Measurements from ENCODE around the gene PROX1.

PROX1 gene

DNA sequence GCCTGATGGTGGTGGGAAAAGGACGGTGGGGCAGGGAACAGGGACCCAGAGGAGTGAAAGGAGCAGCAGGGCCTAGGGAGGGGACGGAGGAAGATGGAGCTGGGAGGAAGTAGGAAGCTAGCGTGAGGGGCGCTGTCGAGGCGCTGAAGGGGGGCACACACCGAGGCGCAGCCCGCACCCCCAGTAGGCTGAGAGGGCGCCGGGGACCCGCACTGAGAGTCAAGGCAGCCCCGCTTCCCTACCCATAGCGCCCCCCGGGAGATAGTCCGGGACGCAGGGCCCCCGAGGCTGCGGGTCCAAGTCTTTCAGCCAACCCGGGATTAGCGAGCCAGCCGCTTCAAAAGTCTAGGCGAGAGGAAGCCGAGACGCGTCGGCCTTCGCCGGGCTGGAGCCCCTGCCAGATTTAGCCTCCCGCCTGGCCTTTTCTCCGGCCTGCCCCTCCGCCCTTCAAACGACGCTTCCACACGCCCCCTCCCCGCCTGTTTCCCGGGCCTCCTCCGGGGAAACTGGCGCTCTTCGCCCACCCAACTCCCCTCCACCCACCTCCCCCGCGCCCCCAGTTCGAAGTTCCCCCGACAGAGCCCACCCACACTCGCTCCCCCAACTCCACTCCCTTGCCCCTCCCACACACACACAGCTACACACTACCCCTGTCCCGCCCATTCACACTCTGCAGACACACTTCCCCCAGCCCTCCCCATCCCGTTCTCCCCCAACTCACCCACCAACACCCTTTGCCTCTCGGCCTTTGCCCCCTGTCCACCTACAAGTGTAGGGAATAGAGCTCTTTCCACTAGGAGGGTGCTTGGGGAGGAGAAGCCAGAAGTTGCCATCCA lies 7.8 kb upstream of the PROX1 start:
- no peak for DNase-seq (ENCODE audit: low spot score)
- no peak for FAIRE-seq

DNA sequence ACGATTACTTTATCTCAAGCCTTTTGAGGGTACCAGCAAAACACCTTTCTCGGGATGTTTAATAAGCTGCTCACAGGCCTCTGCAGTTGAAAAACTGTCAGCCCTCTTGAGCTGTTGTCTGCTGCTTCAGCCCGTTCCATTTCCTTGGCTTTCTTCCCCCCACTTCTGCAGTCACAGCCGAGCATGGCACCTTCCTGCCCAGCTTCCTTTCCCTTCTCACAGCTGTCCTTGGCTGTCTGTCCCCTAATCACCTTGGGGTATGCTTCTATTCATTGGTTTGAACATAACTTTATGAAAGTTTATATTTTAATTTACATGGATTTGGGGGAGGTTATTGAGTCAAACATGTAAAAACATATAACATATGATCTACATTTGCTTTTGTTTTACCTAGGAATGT lies 6.9 kb upstream of the PROX1 start:
- DNase-seq (ENCODE audit: low spot score): no peak
- no peak for FAIRE-seq

DNA sequence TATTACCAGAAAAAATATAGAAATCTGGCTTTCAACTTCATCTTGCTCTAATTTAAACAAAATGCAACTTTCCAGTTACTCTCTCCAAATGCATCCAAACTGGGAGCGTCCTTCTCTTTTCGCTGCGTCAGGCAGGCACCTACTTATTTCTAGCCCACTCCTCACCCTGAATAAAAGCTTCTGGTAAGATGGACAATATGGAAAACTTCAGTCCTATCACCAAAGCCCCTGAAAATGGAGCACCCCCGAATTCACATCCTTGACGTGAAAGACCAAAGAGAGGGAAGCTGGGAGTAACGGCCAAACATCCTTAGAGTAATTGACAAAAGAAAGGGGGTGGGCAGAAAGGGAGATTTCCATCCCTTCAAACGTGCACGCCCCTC lies 5.5 kb upstream of the PROX1 start:
- FAIRE-seq (no peak), DNase-seq (ENCODE audit: low spot score) (no peak)

DNA sequence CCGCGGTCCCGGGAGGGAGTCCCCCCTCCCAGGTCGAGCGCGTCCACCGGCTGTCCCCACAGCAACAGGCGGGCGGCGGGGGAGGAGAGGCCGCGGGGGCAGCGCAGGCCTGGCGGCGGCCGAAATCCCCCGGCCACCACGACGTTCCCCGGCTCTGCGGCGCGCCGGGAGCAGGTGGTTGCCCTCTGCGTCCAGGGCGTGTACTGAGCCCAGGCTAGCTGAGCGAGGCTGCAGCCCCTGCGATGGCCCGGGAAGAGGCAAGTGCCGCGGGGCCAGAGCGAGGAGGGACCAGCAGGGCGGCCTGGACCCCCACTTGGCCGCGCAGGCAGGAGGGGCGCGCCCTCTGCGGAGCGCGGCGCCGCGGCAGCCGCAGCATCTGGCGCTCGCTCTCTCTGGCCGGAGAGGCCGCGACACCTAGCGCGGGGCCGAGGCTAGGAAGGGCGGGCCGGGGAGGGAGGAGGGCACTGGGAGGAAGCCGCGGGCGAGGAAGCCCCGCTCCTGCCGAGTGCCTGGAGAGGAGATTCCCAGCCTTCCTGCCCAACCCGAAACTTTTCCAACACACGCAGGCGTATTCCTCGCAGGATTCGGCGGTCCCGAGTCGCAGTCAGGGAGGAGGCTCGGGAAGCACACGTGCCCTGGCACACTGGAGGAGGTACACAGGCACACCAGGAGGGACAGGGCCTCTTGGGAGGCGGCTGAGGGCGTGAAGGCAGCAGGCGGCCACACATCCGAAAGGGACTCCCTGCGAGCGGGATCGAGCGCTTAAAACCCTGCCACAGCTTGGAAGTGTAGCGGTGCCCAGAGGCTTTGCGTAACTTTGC lies 4.9 kb upstream of the PROX1 start:
- no peak for DNase-seq (ENCODE audit: low spot score)
- no peak for FAIRE-seq

DNA sequence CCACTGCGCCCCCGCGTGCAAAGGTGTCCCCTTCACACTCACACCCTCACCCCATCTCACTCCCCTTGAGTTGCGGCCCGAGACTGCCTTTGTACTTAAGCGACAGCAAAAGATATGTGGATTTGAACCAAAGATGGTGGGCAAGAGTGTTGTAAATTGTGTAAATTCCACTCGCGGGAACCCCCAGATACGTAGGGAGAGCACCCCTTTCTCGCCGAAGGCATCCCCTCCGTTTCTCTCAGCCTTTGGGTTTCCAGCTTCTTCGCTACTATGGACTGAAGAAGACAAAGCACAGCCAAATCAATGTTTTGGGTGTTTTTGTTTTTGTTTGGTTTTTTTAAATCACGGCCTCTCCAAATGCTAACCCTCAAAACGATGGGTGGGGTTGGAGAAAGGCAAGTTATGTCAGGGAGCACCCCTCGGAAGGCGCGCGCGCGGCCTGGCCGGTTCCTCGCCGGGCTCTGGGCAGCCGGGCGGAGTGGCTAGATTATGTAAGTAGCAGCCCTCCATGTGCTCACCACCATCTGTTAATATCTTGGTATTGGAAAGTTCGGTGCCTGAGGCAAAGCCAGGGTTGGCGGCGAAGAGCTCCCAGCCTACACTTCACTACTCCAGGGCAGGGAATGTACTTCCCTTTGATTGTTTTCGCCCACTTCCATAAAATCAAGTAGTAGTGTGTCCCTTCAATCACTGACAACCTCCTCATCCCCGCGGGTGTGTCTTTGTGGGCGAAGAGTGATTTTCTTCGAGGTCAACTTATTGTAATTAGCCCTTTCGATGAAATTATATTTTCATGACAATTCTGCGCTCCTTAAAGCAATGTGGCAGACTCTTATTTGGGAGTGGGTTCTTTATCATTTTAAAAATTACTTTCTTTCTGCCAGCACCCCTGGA lies 4.0 kb upstream of the PROX1 start:
- FAIRE-seq (no peak), DNase-seq (ENCODE audit: low spot score) (no peak)

DNA sequence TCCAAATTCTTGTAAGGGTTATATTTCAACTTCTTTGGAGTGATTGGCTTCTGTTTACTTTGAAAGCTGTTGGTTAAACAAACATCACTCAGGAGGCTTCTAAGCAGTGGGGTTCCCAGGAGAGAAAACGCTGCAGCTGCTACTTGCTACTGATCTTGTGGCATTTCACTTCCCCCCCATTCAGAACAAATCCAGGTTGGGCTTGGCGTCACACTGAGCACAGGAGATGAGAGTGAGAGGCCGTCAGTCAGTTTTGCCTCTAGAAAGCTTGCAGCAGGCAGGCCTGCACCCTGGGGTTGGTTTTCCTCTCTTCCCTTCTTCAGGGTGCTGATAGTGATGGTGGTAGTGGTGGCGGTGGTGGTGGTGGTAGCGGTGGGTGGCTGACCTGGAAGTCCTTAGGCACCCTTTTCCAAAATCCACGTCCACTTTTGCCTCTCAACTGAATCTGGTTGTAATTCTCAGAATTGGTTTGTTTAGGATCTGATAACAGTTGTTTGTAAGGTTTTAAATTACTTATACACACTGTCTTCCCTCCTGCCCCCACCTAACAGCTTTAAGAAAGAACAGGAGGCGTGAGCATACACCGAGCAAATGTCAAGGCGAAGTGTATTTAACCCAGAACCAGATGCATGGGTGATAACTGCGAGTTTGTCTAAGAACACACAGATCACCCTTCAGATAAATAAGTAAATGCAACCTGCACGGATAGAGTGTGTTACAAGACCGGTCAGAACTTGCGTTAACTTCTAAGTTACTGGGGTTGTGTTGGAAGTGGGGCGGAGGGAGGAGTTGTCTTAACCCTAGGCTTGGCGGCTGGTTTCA lies 3.2 kb upstream of the PROX1 start:
- DNase-seq (ENCODE audit: low spot score): no peak
- FAIRE-seq: no peak

DNA sequence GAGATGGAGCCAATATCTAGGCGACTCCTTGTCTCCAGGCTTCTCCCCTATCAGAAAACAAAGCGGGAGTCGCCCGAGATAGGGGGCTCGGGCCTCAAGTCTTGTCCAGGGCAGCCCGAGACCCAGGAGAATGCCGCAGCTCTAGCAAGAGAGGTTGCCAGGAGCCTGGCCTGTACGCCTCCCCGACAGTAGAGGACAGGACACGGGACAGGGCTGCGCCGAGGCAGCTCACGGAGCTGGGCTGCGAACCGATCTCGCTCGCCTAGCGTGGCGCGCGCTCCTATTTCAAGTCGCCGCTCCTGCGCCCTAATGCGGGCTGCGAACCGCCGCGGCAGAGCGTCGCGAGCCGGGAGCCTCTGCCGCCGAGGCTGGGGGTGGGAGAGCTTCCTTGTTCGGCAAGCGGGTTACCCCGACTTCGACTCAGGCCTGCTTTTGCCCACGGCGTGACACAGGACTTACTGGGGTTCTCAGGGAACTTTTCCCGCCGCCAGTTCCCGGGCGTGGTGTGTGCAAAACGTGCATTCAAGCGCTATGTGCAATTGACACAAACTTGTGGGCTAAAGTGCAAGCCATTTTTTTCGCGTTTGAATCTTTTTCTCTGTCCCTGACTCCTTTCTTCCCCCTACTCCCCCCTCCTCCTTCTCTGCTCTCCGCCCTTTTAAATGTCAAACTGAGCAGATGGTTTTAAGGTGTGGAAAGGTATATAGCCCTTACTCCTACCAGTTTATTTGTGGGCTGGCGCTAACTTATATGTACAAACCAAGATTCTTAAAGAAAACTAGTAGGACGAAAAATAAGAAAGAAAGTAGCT lies 2.4 kb upstream of the PROX1 start:
- FAIRE-seq (no peak), DNase-seq (ENCODE audit: low spot score) (no peak)

DNA sequence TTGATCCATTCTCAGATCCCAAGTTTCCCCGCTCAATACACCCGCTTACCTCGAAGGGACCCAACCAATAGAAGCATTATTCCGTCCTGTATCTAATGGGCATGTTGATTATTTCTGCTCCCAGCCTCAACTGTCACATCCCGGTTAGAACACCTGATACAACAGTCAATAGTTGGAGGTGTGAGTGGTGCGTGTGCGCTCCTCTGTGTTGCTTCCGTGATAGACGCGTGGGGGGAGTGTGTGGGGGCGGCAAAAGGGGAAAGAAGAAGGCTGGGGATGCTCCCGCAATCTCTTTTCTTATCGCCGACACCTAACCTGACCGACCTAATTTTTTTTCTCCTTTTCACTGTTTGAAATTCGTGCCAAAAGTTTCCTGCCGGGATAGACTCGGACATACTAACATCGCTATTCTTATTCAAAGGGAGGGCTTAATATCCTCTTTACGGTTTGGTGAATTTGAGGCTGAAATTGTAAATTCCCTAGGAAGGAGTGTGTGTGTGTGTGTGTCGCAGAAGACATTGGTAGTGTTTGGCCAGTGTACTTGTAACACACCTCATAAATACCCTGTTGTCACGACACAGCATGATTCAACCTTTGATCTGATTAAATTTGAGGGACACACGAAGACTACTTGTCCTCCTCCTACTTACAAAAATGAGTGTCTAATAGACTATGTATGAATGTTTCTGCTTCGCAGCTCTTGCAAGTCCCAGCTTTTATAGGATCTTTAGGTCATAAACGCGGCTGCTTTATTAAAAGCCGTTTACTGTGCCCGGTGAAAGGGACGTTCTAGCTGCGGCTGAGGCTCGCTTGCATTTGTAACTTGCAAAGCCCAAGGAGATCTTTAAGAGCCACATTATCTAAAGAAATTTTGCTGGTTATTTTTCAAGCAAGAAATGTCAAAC lies 1.5 kb upstream of the PROX1 start:
- DNase-seq (ENCODE audit: low spot score) (no peak), FAIRE-seq (no peak)

DNA sequence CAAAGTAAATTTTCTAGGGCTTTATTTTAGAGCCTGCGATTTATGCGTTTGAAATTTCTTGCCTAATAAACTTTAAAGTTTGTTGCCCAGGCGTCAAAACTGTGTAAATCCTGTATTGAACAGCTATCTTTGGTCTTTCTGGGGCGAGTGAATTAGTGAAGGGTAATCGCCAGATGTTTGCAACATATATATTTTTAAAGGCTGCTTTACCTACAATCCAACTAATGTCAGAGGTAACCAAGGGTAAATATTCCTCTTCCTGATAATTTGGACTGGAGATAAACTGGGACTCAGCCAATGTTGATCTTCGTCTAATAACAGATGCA lies 885 bp upstream of the PROX1 start:
- FAIRE-seq (no peak), DNase-seq (ENCODE audit: low spot score) (no peak)

DNA sequence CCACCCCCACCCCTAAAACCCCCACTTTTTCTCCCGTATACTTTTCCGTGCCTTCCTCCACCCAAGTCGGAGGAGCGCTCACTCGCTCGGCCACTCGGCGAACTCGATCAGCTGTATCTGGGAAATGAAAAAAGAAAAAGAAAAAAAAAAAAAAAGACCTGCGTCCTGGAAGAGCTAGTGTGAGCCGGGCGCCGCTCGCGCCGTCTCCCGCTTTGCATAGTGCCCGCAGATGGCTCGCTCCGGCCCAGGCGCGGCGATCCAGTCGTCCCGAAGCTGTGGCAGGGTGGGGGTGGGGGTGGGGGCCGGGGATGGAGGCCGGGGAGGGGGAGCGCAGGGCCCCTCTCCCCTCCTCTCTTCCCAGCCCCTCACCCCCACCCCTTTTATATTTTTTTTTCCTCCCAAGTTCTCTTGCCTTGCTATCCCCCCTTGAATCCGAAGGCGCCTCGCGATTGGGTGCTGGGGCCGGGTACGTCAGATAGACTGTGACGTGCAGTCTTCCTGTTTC lies 299 bp upstream of the PROX1 start:
- FAIRE-seq: no peak
- no peak for DNase-seq (ENCODE audit: low spot score)

DNA sequence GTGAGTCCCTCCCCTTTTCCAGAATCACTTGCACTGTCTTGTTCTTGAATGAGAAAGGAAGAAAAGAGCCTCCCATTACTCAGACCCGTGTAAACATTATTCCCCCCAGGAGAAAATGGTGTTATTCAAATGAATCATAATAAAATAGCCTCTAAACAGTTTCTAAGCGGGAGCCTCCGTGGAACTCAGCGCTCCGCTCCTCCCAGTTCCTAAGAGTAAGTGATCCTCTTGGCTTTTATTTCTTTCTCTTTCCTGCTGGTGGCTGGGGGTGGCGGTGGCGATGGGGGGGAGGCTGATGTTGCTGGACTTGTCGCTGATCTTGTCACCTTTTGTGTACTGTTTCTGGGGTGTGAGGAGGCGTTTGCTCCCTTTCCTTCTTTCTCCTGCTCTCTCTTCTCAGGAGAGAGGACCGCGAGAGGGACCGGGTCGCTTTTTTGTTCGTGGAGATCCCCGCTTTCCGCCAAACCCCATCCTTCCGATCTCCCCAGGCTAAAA lies 781 bp downstream of the PROX1 start:
- FAIRE-seq (no peak), DNase-seq (ENCODE audit: low spot score) (no peak)

DNA sequence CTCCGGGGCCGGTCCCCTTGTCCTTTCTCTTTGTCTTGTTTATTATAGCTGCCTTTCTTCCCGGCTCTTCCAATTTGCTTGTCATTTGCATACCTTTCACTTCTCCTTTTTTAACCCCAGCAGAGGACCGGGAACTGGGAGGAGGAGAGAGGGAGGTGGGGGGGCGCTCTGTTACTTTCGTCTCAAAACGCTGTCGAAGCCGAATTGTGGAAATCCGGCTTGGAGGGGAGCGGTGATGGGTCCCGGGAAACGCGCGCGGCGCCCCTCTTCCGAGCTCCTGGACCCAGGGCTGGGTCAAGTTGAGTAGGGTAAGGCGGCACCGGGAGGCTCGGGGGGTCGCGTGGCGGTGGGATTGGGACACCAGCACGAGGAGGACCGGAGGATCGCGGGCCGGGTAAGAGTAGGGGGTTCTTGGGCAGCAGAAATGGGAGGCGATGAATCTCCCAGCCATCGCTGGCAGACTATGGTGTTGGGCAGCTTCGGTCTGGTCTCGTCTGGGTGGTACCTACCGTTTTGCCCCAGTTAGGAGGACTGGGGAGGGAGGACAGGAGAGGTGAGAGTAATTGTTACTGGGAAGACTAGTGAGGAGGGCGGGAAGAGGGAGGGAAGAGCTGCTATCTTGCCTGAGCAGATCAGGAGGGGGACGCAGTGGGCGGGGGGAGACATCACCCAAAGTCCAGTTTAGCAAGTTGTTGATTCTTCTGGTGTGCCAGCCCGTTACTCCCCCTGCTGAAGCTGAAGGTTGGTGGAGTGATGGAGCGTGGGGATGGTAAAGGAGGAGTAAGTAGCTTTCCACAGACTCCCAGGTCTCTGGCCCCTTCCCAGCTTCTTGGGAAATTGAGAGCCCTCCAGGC lies 1.5 kb downstream of the PROX1 start:
- FAIRE-seq (no peak), DNase-seq (ENCODE audit: low spot score) (no peak)

DNA sequence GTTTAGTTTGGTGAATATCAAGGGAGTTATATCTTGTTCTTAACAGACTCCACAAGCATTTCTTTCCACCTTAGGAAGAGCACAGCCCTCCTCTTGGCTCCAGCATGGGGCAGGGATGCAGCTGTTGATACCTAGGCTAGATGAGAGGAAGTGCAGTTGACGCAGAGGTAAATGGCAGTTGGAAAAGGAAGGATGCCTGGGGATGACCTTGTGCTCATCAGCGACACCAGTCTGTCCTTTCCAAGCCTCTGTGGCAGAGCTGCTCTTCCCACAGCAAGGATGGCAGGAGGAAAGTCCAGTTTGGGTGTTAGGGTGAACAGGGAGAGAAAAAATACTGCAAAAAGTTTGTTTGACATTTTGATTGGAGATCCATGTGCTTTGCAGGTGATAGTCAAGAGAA lies 6.2 kb downstream of the PROX1 start:
- FAIRE-seq: no peak

DNA sequence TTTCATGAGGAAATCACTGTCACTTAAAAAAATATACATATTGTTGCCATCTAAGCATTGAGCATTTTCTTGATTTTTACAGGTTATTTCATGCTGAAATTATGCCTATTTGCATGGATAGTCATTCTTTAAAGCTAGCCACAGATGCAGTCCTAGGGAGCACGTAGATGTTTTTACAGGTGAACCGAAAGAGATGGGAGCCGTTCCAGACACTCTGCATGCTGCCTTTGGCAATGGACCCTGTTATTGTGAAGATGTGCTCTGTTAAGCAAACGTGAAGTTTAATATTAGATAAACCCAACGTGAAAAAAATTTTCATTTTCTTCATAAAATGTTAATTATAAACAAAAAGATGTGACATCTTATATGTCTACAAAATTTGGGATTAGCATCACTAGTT lies 7.1 kb downstream of the PROX1 start:
- no peak for DNase-seq (ENCODE audit: low spot score)
- no peak for FAIRE-seq

More for the DNA sequence above, 6.2 kb downstream of the PROX1 start:
- DNase-seq (ENCODE audit: low spot score): no peak

DNA sequence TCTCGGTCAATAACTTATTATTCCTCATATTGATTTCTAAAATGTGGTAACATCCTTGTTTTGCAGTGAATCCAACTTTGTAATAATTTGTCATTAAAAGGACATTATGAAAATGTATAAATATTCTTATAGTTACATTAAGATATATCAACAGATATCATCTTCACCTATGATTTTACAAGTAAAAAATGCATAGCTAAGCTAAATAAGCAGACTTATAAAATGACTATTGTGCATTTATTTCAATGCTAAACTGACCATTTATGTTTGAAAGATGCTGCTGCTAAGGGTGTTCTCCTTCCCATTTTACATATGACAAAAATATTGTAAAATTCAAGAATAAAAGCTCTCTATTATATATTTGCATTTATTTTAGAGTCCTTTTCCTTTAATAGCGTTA lies 7.8 kb downstream of the PROX1 start:
- DNase-seq (ENCODE audit: low spot score) (no peak), FAIRE-seq (no peak)

DNA sequence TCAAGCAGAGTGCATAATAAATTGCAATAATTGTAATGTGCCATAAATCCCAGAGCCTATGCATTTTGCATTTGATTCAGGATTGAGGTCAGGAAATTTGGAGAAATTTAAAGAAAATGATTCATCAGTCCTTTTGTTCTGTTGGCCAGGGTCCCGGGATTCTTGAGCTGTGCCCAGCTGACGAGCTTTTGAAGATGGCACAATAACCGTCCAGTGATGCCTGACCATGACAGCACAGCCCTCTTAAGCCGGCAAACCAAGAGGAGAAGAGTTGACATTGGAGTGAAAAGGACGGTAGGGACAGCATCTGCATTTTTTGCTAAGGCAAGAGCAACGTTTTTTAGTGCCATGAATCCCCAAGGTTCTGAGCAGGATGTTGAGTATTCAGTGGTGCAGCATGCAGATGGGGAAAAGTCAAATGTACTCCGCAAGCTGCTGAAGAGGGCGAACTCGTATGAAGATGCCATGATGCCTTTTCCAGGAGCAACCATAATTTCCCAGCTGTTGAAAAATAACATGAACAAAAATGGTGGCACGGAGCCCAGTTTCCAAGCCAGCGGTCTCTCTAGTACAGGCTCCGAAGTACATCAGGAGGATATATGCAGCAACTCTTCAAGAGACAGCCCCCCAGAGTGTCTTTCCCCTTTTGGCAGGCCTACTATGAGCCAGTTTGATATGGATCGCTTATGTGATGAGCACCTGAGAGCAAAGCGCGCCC lies 8.7 kb downstream of the PROX1 start:
- FAIRE-seq: no peak
- DNase-seq (ENCODE audit: low spot score): no peak

Data from RCC 7860 (cell line).